ENCODE data around the gene NEURL3.
"Not testable (repeated sequence)": the region's sequence is repeated elsewhere in the genome, so short reads cannot be mapped to it uniquely, and the experiment has no call there.

Gene NEURL3

GRCh38 chr2:96484091-96484490 is 21.1 kb downstream of the NEURL3 start:
- DNase-seq (ENCODE audit: low read depth), result no peak

- DNase-seq (ENCODE audit: low read depth), result no peak
Measured at GRCh38 chr2:96477458-96477857, 27.7 kb downstream of the NEURL3 start.

- DNase-seq (ENCODE audit: low read depth), result no peak
Measured at GRCh38 chr2:96471772-96472171, 33.4 kb downstream of the NEURL3 start.

GRCh38 chr2:96470636-96471035 is 34.5 kb downstream of the NEURL3 start:
- peak; percentile 23 for DNase-seq (ENCODE audit: low read depth)

- DNase-seq (ENCODE audit: low read depth), result no peak
Measured at GRCh38 chr2:96470109-96470508, 35.0 kb downstream of the NEURL3 start.

GRCh38 chr2:96468904-96469303 is 36.3 kb downstream of the NEURL3 start:
- no peak for DNase-seq (ENCODE audit: low read depth)

GRCh38 chr2:96464651-96465050 is 40.5 kb downstream of the NEURL3 start:
- no peak for DNase-seq (ENCODE audit: low read depth)

- DNase-seq (ENCODE audit: low read depth), result no peak
Measured at GRCh38 chr2:96464061-96464460, 41.1 kb downstream of the NEURL3 start.

- no peak for DNase-seq (ENCODE audit: low read depth)
Measured at GRCh38 chr2:96463119-96463518, 42.0 kb downstream of the NEURL3 start.

- not testable (repeated sequence) for DNase-seq (ENCODE audit: low read depth)
Measured at GRCh38 chr2:96461616-96462015, 43.5 kb downstream of the NEURL3 start.

- DNase-seq (ENCODE audit: low read depth), result no peak
Measured at GRCh38 chr2:96452053-96452452, 53.1 kb downstream of the NEURL3 start.

- DNase-seq (ENCODE audit: low read depth), result no peak
Measured at GRCh38 chr2:96449637-96450036, 55.5 kb downstream of the NEURL3 start.

GRCh38 chr2:96449174-96449573 is 56.0 kb downstream of the NEURL3 start:
- DNase-seq (ENCODE audit: low read depth), result no peak

GRCh38 chr2:96447726-96448125 is 57.4 kb downstream of the NEURL3 start:
- no peak for DNase-seq (ENCODE audit: low read depth)
